Stimulated activated CD4-positive, alpha-beta T cell treated with anti-CD3 and anti-CD28 coated beads, Interleukin-12 subunit alpha, Interleukin-12 subunit beta, amount 100 ng/mL, for 24 hours (primary cell): Measurements from ENCODE around the gene COPS7A.

Experiments used
- DNase-seq, 2 experiments: peaks; one replicate each; pipeline ENCODE4 v3.0.0-alpha.2; 2020; ENCODE audit warnings: low read depth in 2 of 2

Gene COPS7A

GRCh38 chr12:6769666-6770065, 45.8 kb downstream of the COPS7A start:
- no peak for DNase-seq

- no peak for DNase-seq
These were observed 46.2 kb downstream of the COPS7A start for GRCh38 chr12:6770094-6770493.

GRCh38 chr12:6770600-6770999, 46.8 kb downstream of the COPS7A start:
- DNase-seq: no peak

GRCh38 chr12:6771091-6771495, 47.2 kb downstream of the COPS7A start:
- no peak for DNase-seq

GRCh38 chr12:6771509-6772330, 47.9 kb downstream of the COPS7A start:
- DNase-seq: no peak

- peak in 1 of 2 experiments; percentile 76 for DNase-seq
These were observed 48.5 kb downstream of the COPS7A start, which contains the start of gene LAG3 for GRCh38 chr12:6772331-6772695. TSS of gene LAG3 (plus strand) at chr12:6772520. CDS start at chr12:6772853, 333 bp downstream.

- no peak for DNase-seq
These were observed 49.1 kb downstream of the COPS7A start for GRCh38 chr12:6772726-6773589.

- DNase-seq: no peak
These were observed 49.9 kb downstream of the COPS7A start for GRCh38 chr12:6773590-6774351.

- no peak for DNase-seq
These were observed 50.7 kb downstream of the COPS7A start for GRCh38 chr12:6774499-6775062.

- no peak for DNase-seq
These were observed 51.6 kb downstream of the COPS7A start for GRCh38 chr12:6775185-6776174.

GRCh38 chr12:6777386-6777785, 53.5 kb downstream of the COPS7A start:
- no peak for DNase-seq

- DNase-seq: no peak
These were observed 54.3 kb downstream of the COPS7A start for GRCh38 chr12:6778217-6778573.

- DNase-seq: peak; percentile 78 to 93
These were observed 55.0 kb downstream of the COPS7A start for GRCh38 chr12:6778574-6779550.

- no peak for DNase-seq
These were observed 56.0 kb downstream of the COPS7A start for GRCh38 chr12:6779708-6780432.

- no peak for DNase-seq
These were observed 56.7 kb downstream of the COPS7A start for GRCh38 chr12:6780573-6780972.
